IMR-90 (cell line): ENCODE results near the gene CIT. TPM values are rescaled to one million over a fixed set of nuclear protein-coding genes. Genes with fewer than 3 reads are reported as not detected.

ENCODE experiments used
- ATAC-seq: fragments of 200-7000 bp; cut with Tn5 transposase; 2 replicates; pipeline ENCODE4 v1.9.1; 2020; ENCODE audit warnings: low read depth, mild to moderate bottlenecking, moderate library complexity
- BruUV-seq: library from RNA; stranded (reverse); fragments of 400-500 nt; replicated peaks from 2 replicates; lab custom pipeline; 2021; lab: Mats Ljungman, UMichigan
- CTCF ChIA-PET: fragments of 300-600 bp; formaldehyde crosslinking; extraction: SDS; loops from one replicate; lab custom pipeline; 2021; ENCODE audit warnings: antibody characterized with exemption; lab: Yijun Ruan, JAX
- POLR2A ChIA-PET: fragments of 300-600 bp; sonication (Branson Sonifier 250); formaldehyde crosslinking; loops from one replicate; lab custom pipeline; 2022; ENCODE audit warnings: antibody characterized with exemption; ENCODE audit not compliant: unreplicated experiment; lab: Charles Lee
- DNase-seq: peaks from one replicate; pipeline ENCODE4 v3.0.0; 2013
- H2AFZ ChIP-seq: replicated peaks from 2 replicates; pipeline ENCODE3; 2013; ENCODE audit warnings: low read length, mild to moderate bottlenecking; ENCODE audit not compliant: poor library complexity
- H2AK5ac ChIP-seq: 2 replicates; pipeline ENCODE4 v1.6.1; 2013; ENCODE audit warnings: low read depth, low read length, inconsistent platforms
- H2AK9ac ChIP-seq: replicated peaks from 2 replicates; pipeline ENCODE3; 2013; ENCODE audit warnings: mild to moderate bottlenecking, low read depth, low read length, moderate library complexity; ENCODE audit not compliant: poor library complexity
- H2BK120ac ChIP-seq: 2 replicates; pipeline ENCODE4 v1.6.1; 2013; ENCODE audit warnings: low read depth, low read length, inconsistent platforms
- H2BK15ac ChIP-seq: 3 replicates; pipeline ENCODE4 v1.6.1; 2013; ENCODE audit warnings: low read depth, low read length, inconsistent platforms
- H2BK20ac ChIP-seq: 2 replicates; pipeline ENCODE4 v1.6.1; 2013; ENCODE audit warnings: low read depth, mild to moderate bottlenecking, inconsistent platforms, low read length, moderate library complexity
- H2BK5ac ChIP-seq: 2 replicates; pipeline ENCODE4 v1.6.1; 2013; ENCODE audit warnings: mild to moderate bottlenecking, low read depth, low read length, inconsistent platforms; ENCODE audit not compliant: poor library complexity, severe bottlenecking
- H3K14ac ChIP-seq: replicated peaks from 2 replicates; pipeline ENCODE4 v1.6.1; 2013; ENCODE audit warnings: low read depth, low read length, inconsistent platforms
- H3K18ac ChIP-seq: 2 replicates; pipeline ENCODE4 v1.6.1; 2013; ENCODE audit warnings: low read depth, low read length, control low read depth
- H3K23ac ChIP-seq: 2 replicates; pipeline ENCODE4 v1.6.1; 2013; ENCODE audit warnings: low read depth, low read length, inconsistent platforms
- H3K27ac ChIP-seq: 2 replicates; pipeline ENCODE4 v1.5.1; 2013; ENCODE audit warnings: mild to moderate bottlenecking, control low read depth, low read length; ENCODE audit not compliant: insufficient read depth
- H3K27me3 ChIP-seq: 2 replicates; pipeline ENCODE4 v1.6.1; 2013; ENCODE audit warnings: low read length; ENCODE audit not compliant: control insufficient read depth, insufficient read depth
- H3K36me3 ChIP-seq: 2 replicates; pipeline ENCODE4 v1.6.1; 2013; ENCODE audit warnings: low read length, mixed read lengths; ENCODE audit not compliant: control insufficient read depth, insufficient read depth
- H3K4ac ChIP-seq: 2 replicates; pipeline ENCODE4 v1.6.1; 2013; ENCODE audit warnings: low read depth, low read length, inconsistent platforms
- H3K4me1 ChIP-seq: 2 replicates; pipeline ENCODE4 v1.6.1; 2013; ENCODE audit warnings: low read length, mixed read lengths; ENCODE audit not compliant: control insufficient read depth, insufficient read depth
- H3K4me2 ChIP-seq: 2 replicates; pipeline ENCODE4 v1.6.1; 2013; ENCODE audit warnings: low read depth, mild to moderate bottlenecking, control low read depth, low read length, moderate library complexity
- H3K4me3 ChIP-seq: 2 replicates; pipeline ENCODE4 v1.5.1; 2013; ENCODE audit warnings: low read depth, mild to moderate bottlenecking, control low read depth, low read length, moderate library complexity; ENCODE audit not compliant: insufficient read depth
- H3K56ac ChIP-seq: 2 replicates; pipeline ENCODE4 v1.6.1; 2013; ENCODE audit warnings: low read length, inconsistent platforms; ENCODE audit not compliant: insufficient read depth; ENCODE audit errors: extremely low read depth
- H3K79me1 ChIP-seq, 2 experiments: 2 replicates each; pipeline ENCODE4 v1.6.1; 2013; ENCODE audit warnings: low read length in 2 of 2, inconsistent platforms in 1 of 2, low read depth in 1 of 2
- H3K9ac ChIP-seq: 2 replicates; pipeline ENCODE4 v1.6.1; 2013; ENCODE audit warnings: low read depth, low read length, control low read depth
- H3K9me1 ChIP-seq: 2 replicates; pipeline ENCODE4 v1.6.1; 2013; ENCODE audit warnings: low read length, inconsistent platforms; ENCODE audit not compliant: insufficient read depth
- H3K9me3 ChIP-seq: 2 replicates; pipeline ENCODE4 v1.6.1; 2013; ENCODE audit warnings: low read length; ENCODE audit not compliant: control insufficient read depth, insufficient read depth
- H4K20me1 ChIP-seq: 2 replicates; pipeline ENCODE4 v1.6.1; 2013; ENCODE audit warnings: low read length, inconsistent platforms; ENCODE audit not compliant: insufficient read depth
- H4K5ac ChIP-seq: 2 replicates; pipeline ENCODE4 v1.6.1; 2013; ENCODE audit warnings: mild to moderate bottlenecking, low read depth, low read length, control low read depth
- H4K8ac ChIP-seq, 2 experiments: 2 replicates each; pipeline ENCODE4 v1.6.1; 2013; ENCODE audit warnings: low read depth in 2 of 2, low read length in 2 of 2, control low read depth in 1 of 2, inconsistent platforms in 1 of 2
- H4K91ac ChIP-seq: 2 replicates; pipeline ENCODE4 v1.6.1; 2013; ENCODE audit warnings: low read depth, low read length, inconsistent platforms; ENCODE audit not compliant: insufficient read depth
- CEBPB ChIP-seq: IDR thresholded peaks from 2 replicates; pipeline ENCODE4 v1.6.1; 2012; ENCODE audit warnings: low read depth, low read length, improper control_type of control experiment
- FOS ChIP-seq: fragments of 150-350 bp; IDR thresholded peaks from 2 replicates; pipeline ENCODE4 v1.6.1; 2016; ENCODE audit warnings: low read depth, low read length
- MAFK ChIP-seq: IDR thresholded peaks from 2 replicates; pipeline ENCODE4 v1.6.1; 2012; ENCODE audit warnings: low read depth, low read length, improper control_type of control experiment
- WGBS, 2 experiments: methylation state at CpG; one replicate each; pipeline versions ENCODE4 v1.1.5 to v1.1.7; 2013; ENCODE audit warnings: missing lambda C conversion rate in 2 of 2; ENCODE audit not compliant: insufficient read length in 1 of 2; ENCODE audit errors: extremely low coverage in 2 of 2; 5-methylcytosine and 5-hydroxymethylcytosine counted together
- dilution Hi-C: fragments of 300-500 bp; cut with HindIII; formaldehyde crosslinking; loops from one replicate; pipeline ENCODE4 v1.14.3; 2018; ENCODE audit warnings: low sequenced_read_pairs; ENCODE audit not compliant: unreplicated experiment
- in situ Hi-C: fragments of 300-500 bp; cut with MboI; formaldehyde crosslinking; loops from 3 replicates; pipeline ENCODE4 v1.14.3; 2019; ENCODE audit warnings: low sequenced_read_pairs, inconsistent platforms, mixed read lengths
- intact Hi-C: fragments of 100-400 bp; cut with micrococcal nuclease; formaldehyde crosslinking; loops from 2 replicates; pipeline ENCODE4 v1.10.0; 2022
- polyA plus RNA-seq, 3 experiments: library from polyadenylated mRNA; depleted of rRNA; stranded (reverse); fragments of >200 nt; gene quantifications; 2 replicates each; pipeline ENCODE4 v1.2.3, GENCODE V29; 2012; ENCODE audit warnings: low replicate concordance in 1 of 3
- total RNA-seq: library from RNA; depleted of rRNA; stranded (reverse); fragments of >200 nt; gene quantifications from 2 replicates; pipeline ENCODE4 v1.2.3, GENCODE V29; 2012

CIT gene
- total and polyA plus RNA-seq, 2 of the 4 experiments (the other 2 are of a cell fraction), result 13.1 to 21.0 TPM

GRCh38 chr12:119783787-119784186 is 93.3 kb downstream of the CIT start:
- Histone ChIP-seq H3K4me3 (no peak overlapping the region), H3K4me2 (no peak overlapping the region), H3K9ac (no peak overlapping the region), H3K27me3 (no peaks in the 10 kb centered on the region), H3K14ac (no peak overlapping the region), H2BK15ac (no peak overlapping the region), H4K91ac (no peak overlapping the region), H3K4me1 (peaks cover 2% of the 10 kb centered on the region), H2AFZ (no peak overlapping the region), H3K9me3 (0 out of 2 replicates have a peak, but pooled peaks cover 2% of the 10 kb centered on the region), H3K79me1 (peaks cover 4 to 9% of the 10 kb centered on the region in 2 experiments), H3K18ac (no peak overlapping the region), H3K36me3 (peaks cover 8% of the 10 kb centered on the region), H2AK9ac (no peak overlapping the region), H3K4ac (no peak overlapping the region), H3K23ac (no peak overlapping the region), H4K5ac (no peak overlapping the region), H2BK20ac (no peak overlapping the region), H2BK5ac (no peak overlapping the region), H3K9me1 (peaks cover 3% of the 10 kb centered on the region; the same call in 1 of the 2 replicates), H3K56ac (no peak overlapping the region), H4K20me1 (no peaks in the 10 kb centered on the region), H4K8ac (no peak overlapping the region), H2AK5ac (no peak overlapping the region), H2BK120ac (no peak overlapping the region), H3K27ac (no peak overlapping the region)
- in situ Hi-C loops, result no loop called here
- CTCF ChIA-PET, result no interaction called here
- intact Hi-C loops, result no loop called here
- TF ChIP-seq FOS, result no peak
- TF ChIP-seq CEBPB, result no peak
- no peak for TF ChIP-seq MAFK
- dilution Hi-C loops, result no loop called here
- POLR2A ChIA-PET, result no interaction called here
- ATAC-seq, result no peak
- no TSS peak for BruUV-seq
- 100% methylated on average over 1 of the region's 6 CpGs; no CpG with 5 or more reads in 1 of the 2 experiments for WGBS, 2 experiments
- no peak for DNase-seq
